Measurements from ENCODE around the gene DOK3. TPM values are rescaled to one million over a fixed set of nuclear protein-coding genes. Genes with fewer than 3 reads are reported as not detected.
A peak's percentile ranks its signal among the peaks of the same experiment; 100 is the strongest.

The DOK3 gene
- polyA plus RNA-seq, 3 donors: 62.8 to 196 (median 98.3) TPM

DNA sequence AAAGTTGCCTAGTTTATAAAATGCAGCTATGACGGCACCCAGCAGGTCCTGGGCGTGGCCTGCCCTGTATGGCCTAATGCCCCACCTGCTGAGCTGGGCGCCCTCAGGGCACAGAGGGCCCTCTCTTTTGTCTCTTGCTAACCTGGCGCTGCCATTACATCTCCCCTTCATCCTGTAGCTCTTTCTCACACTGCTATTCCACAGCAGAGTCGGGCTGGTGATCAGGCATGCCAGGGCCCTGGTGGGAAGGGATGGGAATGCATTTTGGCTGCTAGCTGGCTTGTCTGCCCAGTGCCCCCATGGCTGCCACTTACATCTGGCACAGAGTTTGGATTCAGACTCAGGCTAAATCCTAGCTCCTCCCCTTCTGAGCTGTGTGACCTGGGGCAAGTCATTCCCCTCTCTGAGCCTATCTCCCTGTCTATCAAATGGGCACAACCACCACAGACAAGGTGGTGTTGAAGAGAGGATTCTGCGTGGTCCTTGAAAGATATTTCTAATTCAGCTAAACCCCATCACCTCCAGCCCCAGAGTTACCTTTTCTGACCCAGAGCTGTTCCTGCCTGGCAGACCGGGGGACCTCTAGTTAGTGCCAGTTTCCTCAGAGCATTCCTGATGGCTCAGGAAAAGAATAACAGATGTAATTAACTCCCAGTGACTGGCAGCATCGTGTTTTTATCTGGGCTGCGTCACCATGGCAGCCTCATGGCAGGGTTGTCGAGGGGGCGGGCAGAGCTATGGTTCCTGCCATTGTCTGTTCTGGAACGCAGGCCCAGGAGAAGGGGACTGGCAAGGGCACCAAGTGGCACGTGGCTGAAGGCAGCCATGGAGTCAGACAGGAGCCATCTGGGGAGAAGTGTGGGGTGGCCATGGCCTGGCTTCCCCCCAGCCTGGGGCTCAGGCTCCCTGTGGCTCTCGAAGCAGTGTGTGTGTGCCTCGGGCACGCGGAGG lies 56.7 kb downstream of the DOK3 start:
- H4K20me1 ChIP-seq (ENCODE audit: insufficient read depth, low read length): peaks cover 17% of the 10 kb centered on the region
- TF ChIP-seq CTCF (IDR thresholded peaks at IDR 0.05): no peak
- H3K27me3 ChIP-seq (ENCODE audit: control insufficient read depth in 2 of 2, insufficient read depth in 2 of 2, low read length in 2 of 2): peaks cover 0 to 51% of the 10 kb centered on the region in 2 donors
- WGBS (ENCODE audit: insufficient coverage): 90% methylated on average over 9 of the region's 17 CpGs
- Mint-ChIP-seq H3K4me3 (peak overlapping the region; percentile 85 to 93), H3K27ac (peak overlapping the region in 3 of 7 donors; percentile 50 to 83 (median 54)), H3K36me3 (peaks cover 0 to 12% of the 10 kb centered on the region in 2 donors), H3K27me3 (ENCODE audit: low read depth in 3 of 3) (peaks cover 46 to 67% (median 55%) of the 10 kb centered on the region in 3 donors), H3K9me3 (peaks cover 0 to 9% (median 0%) of the 10 kb centered on the region in 7 donors), H3K4me1 (peaks cover 33% of the 10 kb centered on the region)
- no peak overlapping the region for H3K4me2 ChIP-seq (replicated peaks; ENCODE audit: extremely low read depth, low read length, poor library complexity, severe bottlenecking)
- intact Hi-C loops (cut with micrococcal nuclease): no loop called here
- no peak overlapping the region for H3K9ac ChIP-seq (ENCODE audit: insufficient read depth, low read length, poor library complexity, severe bottlenecking)
- DNase-seq: no peak
- no peaks in the 10 kb centered on the region for H3K36me3 ChIP-seq (replicated peaks in 1 of 2; ENCODE audit: control insufficient read depth in 1 of 2, insufficient read depth in 2 of 2, low read length in 2 of 2)
- H3K27ac ChIP-seq (ENCODE audit: low read depth in 1 of 2, low read length in 2 of 2): no peak overlapping the region
- no peak overlapping the region for H2AFZ ChIP-seq (ENCODE audit: insufficient read depth, low read depth, low read length, poor library complexity, severe bottlenecking)
- H3K4me3 ChIP-seq (replicated peaks in 1 of 3; ENCODE audit: low read depth in 2 of 3, low read length in 3 of 3): no peak overlapping the region
- peaks cover 44 to 52% of the 10 kb centered on the region in 2 donors for H3K4me1 ChIP-seq (ENCODE audit: control insufficient read depth in 1 of 2, insufficient read depth in 2 of 2, low read length in 2 of 2)
- no peaks in the 10 kb centered on the region for H3K79me2 ChIP-seq (ENCODE audit: insufficient read depth, low read length)
- no peaks in the 10 kb centered on the region for H3K9me3 ChIP-seq (replicated peaks in 1 of 2; ENCODE audit: control insufficient read depth in 1 of 2, insufficient read depth in 1 of 2, low read length in 2 of 2)

Other genes with a start within 250 kb of the DOK3 start
- gene RAB24, start 206.1 kb downstream of the DOK3 start, polyA plus RNA-seq: 100 to 1,000 TPM in 1 of 3 donors, 10 to 100 TPM in 2; 74.3 to 465 (median 94.4) TPM
- 100 to 1,000 TPM; 264 to 510 (median 490) TPM for gene PRELID1, start 206.0 kb downstream of the DOK3 start, polyA plus RNA-seq
- 10 to 100 TPM; 21.5 to 61.9 (median 25.5) TPM for gene MXD3, start 197.9 kb downstream of the DOK3 start, polyA plus RNA-seq
- 100 to 1,000 TPM; 148 to 275 (median 259) TPM for gene LMAN2, start 158.2 kb downstream of the DOK3 start, polyA plus RNA-seq
- 100 to 1,000 TPM in 1 of 3 donors, 10 to 100 TPM in 2; 35.4 to 186 (median 43.5) TPM for gene RGS14, start 151.9 kb downstream of the DOK3 start, polyA plus RNA-seq
- gene SLC34A1, start 125.4 kb downstream of the DOK3 start, polyA plus RNA-seq: not detected
- not detected for gene PFN3, start 109.2 kb downstream of the DOK3 start, polyA plus RNA-seq
- 1 to 10 TPM; 1.4 to 5.5 (median 1.5) TPM for gene F12, start 100.3 kb downstream of the DOK3 start, polyA plus RNA-seq
- gene GRK6, start 83.2 kb downstream of the DOK3 start, polyA plus RNA-seq: 100 to 1,000 TPM in 1 of 3 donors, 10 to 100 TPM in 2; 41.6 to 101 (median 63.4) TPM
- 10 to 100 TPM in 1 of 3 donors, 1 to 10 TPM in 2; 1.8 to 17.4 (median 2.1) TPM for gene PRR7, start 63.0 kb downstream of the DOK3 start, polyA plus RNA-seq
- gene DBN1, start 36.2 kb downstream of the DOK3 start, polyA plus RNA-seq: 1 to 10 TPM in 1 of 3 donors, under 1 TPM in 2; 0.71 to 1.6 (median 0.73) TPM
- 100 to 1,000 TPM in 1 of 3 donors, 10 to 100 TPM in 2; 21.6 to 126 (median 27.2) TPM for gene PDLIM7, start 12.2 kb downstream of the DOK3 start, polyA plus RNA-seq
- gene DDX41, start 7.1 kb upstream of the DOK3 start, polyA plus RNA-seq: 100 to 1,000 TPM in 1 of 3 donors, 10 to 100 TPM in 2; 44.9 to 178 (median 70.3) TPM
- gene FAM193B, start 44.7 kb upstream of the DOK3 start, polyA plus RNA-seq: 100 to 1,000 TPM in 1 of 3 donors, 1 to 10 TPM in 2; 1.6 to 216 (median 1.9) TPM
- gene TMED9, start 82.4 kb upstream of the DOK3 start, polyA plus RNA-seq: 100 to 1,000 TPM in 2 of 3 donors, 10 to 100 TPM in 1; 98.2 to 150 (median 136) TPM
- 10 to 100 TPM; 15.6 to 21.7 (median 18.8) TPM for gene B4GALT7, start 90.3 kb upstream of the DOK3 start, polyA plus RNA-seq

All from CD14-positive monocyte (primary cell).